ENCODE measurements around the gene SRSF5.

SRSF5 gene

DNA sequence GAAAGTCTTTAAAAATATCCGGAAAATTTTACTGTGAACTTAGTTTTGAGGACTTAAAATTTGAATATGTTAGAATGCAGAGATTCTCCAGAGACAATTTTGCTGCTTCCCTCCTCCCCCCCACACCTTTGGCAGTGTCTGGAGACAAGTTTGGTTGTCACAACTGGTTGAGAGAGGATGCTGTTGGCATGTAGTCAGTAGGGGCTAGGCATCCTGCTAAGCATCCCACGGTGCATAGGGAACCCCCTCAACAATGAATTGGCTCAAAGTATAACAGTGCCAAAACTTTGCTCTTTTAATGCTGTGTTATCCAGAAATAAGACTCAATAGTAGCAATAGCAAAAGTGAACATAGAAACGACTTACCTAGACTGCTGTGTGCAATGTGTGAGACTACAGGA is 3.6 kb downstream of the SRSF5 start:
- TF ChIP-seq, protein P1, sequence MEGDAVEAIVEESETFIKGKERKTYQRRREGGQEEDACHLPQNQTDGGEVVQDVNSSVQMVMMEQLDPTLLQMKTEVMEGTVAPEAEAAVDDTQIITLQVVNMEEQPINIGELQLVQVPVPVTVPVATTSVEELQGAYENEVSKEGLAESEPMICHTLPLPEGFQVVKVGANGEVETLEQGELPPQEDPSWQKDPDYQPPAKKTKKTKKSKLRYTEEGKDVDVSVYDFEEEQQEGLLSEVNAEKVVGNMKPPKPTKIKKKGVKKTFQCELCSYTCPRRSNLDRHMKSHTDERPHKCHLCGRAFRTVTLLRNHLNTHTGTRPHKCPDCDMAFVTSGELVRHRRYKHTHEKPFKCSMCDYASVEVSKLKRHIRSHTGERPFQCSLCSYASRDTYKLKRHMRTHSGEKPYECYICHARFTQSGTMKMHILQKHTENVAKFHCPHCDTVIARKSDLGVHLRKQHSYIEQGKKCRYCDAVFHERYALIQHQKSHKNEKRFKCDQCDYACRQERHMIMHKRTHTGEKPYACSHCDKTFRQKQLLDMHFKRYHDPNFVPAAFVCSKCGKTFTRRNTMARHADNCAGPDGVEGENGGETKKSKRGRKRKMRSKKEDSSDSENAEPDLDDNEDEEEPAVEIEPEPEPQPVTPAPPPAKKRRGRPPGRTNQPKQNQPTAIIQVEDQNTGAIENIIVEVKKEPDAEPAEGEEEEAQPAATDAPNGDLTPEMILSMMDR (conservative IDR thresholded peaks at IDR 0.05; ENCODE audit: low read depth, low read length), result no peak
- DNase-seq (ENCODE audit: low read depth), result no peak
- no peak overlapping the region for H3K4me3 ChIP-seq (ENCODE audit: low read depth, low read length)

DNA sequence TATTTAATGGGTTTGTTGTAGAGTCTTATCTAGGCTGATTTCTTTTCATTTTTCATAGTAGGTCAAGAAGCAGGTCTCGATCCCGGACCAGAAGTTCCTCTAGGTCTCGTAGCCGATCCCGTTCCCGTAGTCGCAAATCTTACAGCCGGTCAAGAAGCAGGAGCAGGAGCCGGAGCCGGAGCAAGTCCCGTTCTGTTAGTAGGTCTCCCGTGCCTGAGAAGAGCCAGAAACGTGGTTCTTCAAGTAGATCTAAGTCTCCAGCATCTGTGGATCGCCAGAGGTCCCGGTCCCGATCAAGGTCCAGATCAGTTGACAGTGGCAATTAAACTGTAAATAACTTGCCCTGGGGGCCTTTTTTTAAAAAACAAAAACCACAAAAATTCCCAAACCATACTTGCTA is 4.2 kb downstream of the SRSF5 start:
- TF ChIP-seq, protein P1 (conservative IDR thresholded peaks at IDR 0.05; ENCODE audit: low read depth, low read length), result no peak
- H3K4me3 ChIP-seq (ENCODE audit: low read depth, low read length), result no peak overlapping the region
- no peak for DNase-seq (ENCODE audit: low read depth)

DNA sequence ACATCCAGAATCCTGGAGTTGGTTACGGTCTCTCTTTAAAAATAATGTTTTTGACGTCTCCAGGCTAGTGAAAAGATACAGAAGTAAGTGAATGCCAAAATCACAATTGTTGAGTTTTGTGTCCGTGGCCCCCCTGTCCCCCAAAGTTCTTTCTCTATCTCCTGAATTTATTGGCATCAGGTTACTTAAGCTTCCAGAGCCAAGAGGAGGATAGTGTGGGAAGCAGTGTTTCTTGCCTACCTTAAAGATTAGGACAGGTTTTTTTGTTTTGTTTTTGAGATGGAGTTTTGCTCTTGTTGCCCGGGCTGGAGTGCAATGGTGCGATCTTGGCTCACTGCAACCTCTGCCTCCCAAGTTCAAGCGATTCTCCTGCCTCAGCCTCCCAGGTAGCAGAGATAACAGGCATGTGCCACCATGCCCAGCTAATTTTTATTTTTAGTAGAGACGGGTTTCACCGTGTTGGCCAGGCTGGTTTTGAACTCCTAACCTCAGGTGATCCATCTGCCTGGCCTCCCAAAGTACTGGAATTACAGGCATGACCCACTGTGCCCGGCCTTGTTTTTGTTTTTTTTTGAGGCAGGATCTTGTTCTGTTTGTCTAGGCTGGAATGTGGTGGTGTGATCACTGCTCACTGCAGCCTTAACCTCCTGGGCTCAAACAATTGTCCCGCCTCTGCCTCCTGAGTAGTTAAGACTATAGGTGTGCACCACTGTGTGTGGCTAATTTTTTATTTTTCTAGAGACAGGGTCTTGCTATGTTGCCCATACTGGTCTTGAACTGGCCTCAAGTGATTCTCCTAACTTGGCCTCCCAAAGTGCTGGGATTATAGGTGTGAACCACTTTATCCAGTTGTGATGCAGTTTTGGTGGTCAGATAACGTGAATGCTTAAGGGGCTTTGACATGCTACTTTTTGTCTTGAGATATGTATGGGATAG is 5.4 kb downstream of the SRSF5 start:
- no peak for DNase-seq (ENCODE audit: low read depth)
- TF ChIP-seq, protein P1 (conservative IDR thresholded peaks at IDR 0.05; ENCODE audit: low read depth, low read length), result no peak
- H3K4me3 ChIP-seq (ENCODE audit: low read depth, low read length), result no peak overlapping the region

DNA sequence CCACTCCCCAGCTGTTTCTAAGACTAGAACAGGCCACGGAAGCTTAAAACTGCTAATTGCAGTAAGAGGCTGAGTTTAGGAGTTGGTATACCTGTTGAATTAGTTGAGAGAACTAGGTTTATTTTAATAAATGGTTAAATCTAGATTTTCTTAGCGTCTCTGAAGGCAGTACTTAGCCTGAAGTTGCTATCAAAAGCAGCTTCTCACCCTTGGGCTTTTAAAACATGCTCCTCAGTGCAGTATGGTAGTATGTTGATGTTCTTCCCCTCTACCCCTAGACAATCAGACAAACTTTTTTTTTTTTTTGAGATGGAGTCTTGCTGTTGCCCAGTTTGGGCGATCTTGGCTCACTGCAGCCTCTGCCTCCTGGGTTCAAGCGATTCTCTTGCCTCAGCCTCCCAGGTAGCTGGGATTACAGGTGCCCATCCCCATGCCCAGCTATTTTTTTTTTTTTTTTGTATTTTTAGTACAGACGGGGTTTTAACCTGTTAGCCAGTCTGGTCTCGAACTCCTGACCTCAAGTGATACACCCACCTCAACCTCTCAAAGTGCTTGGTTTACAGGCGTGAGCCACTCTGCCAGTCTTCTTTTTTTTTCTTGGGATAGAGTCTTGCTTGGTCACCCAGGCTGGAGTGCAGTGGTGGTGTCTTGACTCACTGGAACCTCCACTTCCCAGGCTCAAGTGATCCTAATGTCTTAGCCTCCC is 6.8 kb downstream of the SRSF5 start:
- DNase-seq (ENCODE audit: low read depth), result no peak
- H3K4me3 ChIP-seq (ENCODE audit: low read depth, low read length), result no peak overlapping the region
- TF ChIP-seq, protein P1 (conservative IDR thresholded peaks at IDR 0.05; ENCODE audit: low read depth, low read length), result no peak

DNA sequence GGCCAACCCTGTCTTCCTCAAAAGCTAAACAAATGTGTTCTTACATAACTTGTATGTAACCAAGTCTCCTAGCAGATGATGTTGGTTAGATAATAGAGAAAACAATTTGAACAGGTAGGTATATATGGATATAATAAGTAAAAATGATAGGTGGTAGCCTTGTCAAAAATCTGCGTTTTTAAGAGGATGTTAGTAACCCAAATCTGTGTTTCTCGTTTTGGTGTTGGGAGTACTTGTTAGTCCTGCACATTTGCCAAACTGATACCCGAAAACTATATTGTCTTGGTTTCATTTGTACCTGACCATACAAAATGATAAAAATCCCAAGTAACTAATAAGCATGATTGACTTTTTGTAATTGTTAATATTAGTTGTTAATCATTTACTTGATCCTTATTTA is 8.1 kb downstream of the SRSF5 start:
- TF ChIP-seq, protein P1 (conservative IDR thresholded peaks at IDR 0.05; ENCODE audit: low read depth, low read length), result no peak
- no peak overlapping the region for H3K4me3 ChIP-seq (ENCODE audit: low read depth, low read length)
- no peak for DNase-seq (ENCODE audit: low read depth)

DNA sequence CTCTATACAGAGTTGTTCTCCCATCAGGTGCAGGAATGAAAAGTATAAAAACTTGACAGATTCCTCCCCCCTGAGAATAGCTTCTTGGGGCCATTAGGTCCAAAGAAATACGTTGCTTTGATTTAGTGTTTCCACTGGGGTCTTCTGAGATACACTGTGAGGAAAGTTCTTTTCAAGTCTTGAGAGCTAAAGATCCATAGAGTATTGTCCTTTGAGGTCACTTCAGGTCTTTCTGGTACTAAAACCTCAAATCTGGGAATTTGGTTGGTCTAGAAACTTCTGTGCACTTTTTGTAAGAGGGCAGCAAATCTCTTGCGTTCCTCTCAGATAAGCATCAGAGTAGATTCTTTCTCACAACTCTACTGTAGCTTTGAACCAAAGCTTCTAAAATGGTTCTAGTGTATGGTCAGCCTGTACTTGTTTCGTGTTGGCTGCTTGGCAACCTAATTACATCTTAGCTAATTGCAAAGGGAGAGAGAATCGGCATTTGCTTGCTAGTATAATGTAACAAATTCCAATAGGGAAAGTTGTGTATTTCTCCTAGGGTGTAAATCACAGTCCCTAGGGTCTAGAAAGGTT is 10.0 kb downstream of the SRSF5 start:
- TF ChIP-seq, protein P1 (conservative IDR thresholded peaks at IDR 0.05; ENCODE audit: low read depth, low read length), result no peak
- H3K4me3 ChIP-seq (ENCODE audit: low read depth, low read length), result no peak overlapping the region
- no peak for DNase-seq (ENCODE audit: low read depth)

Measured in choroid plexus epithelial cell (primary cell).